ENCODE measurements around the gene ZNF79.
"Not testable (repeated sequence)": the region's sequence is repeated elsewhere in the genome, so short reads cannot be mapped to it uniquely, and the experiment has no call there.

Gene ZNF79

DNA sequence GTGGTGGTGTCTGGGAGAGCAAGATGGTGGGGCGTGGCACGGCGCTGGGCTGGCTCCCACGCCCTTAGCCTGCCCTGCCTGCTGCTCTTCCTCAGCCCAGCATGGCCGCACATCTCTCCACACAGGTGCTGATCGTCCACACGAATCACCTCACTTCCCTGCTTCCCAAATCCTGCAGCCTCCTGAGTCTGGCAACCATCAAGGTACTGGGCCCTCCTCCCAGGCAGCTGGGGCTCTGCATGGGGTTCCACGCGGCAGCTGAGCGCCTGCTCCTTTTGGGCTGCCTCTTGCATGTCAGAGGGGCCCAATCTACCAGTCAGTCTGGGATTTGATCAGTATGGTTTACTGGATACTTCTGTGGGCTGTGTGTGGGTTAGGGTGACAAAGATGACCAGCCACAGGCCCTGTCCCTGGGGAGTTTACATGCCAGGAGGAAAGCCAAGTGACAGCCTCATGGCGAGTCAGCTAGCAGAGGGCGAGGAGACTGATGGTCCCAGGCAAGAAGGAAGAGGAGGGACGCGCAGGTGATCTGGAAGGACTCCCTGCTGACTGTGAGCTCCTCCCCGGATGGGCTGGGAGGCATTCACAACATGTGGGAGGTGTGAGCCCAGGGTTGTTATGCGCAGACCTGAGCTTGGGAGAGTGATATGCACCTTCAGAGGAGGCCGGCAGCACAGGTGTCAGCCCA lies 33.2 kb downstream of the ZNF79 start:
- no peak for DNase-seq (ENCODE audit: low spot score)

- no peak for DNase-seq (ENCODE audit: low spot score)
Measured at GRCh38 chr9:127458921-127459320, 34.7 kb downstream of the ZNF79 start.

- no peak for DNase-seq (ENCODE audit: low spot score)
Measured at GRCh38 chr9:127463382-127463781, 39.2 kb downstream of the ZNF79 start.

GRCh38 chr9:127463911-127464310 lies 39.7 kb downstream of the ZNF79 start:
- no peak for DNase-seq (ENCODE audit: low spot score)

DNA sequence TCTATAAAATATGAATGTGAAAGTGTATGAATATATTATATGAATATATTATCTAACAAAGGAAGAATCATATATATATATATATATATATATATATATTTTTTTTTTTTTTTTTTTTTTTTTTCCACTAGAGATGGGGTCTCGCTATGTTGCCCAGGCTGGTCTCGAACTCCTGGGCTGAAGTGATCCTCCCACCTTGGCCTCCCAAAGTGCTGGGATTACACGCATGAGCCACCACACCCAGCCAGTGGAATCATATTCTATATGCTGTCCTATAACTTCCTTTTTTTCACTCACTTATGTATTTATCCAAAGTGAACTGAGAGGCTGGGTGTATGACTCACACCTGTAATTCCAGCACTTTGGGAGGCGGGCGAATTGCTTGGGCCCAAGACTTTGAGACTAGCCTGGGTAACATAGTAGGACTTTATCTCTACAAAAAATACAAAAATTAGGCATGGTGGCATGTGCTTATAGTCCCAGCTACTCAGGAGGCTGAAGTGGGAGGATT lies 42.3 kb downstream of the ZNF79 start:
- DNase-seq (ENCODE audit: low spot score): not testable (repeated sequence)

- no peak for DNase-seq (ENCODE audit: low spot score)
Measured at GRCh38 chr9:127467621-127468020, 43.4 kb downstream of the ZNF79 start.

- DNase-seq (ENCODE audit: low spot score): no peak
Measured at GRCh38 chr9:127470662-127471061, 46.5 kb downstream of the ZNF79 start.

- DNase-seq (ENCODE audit: low spot score): no peak
Measured at GRCh38 chr9:127473501-127473900, 49.3 kb downstream of the ZNF79 start.

- no peak for DNase-seq (ENCODE audit: low spot score)
Measured at GRCh38 chr9:127473932-127474331, 49.8 kb downstream of the ZNF79 start.

DNA sequence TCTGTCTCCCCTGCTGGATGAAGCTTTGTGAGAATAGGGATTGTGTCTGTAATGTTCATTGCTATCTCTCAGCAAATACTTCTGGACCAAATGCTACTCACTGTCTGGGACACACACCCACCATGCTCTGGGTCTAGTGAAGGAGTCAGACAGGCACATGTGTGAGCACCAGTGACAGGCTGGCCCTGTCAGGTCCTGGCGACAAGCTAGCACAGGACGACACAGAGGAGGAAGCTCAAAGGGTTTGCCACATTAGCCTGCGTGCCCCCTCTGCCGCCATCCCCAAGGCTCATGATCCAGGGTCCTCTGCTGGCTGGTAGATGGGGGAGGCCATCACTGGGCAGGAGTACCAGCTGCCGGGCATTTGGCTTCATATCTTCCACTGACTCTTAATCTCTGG lies 50.4 kb downstream of the ZNF79 start:
- DNase-seq (ENCODE audit: low spot score): no peak

DNA sequence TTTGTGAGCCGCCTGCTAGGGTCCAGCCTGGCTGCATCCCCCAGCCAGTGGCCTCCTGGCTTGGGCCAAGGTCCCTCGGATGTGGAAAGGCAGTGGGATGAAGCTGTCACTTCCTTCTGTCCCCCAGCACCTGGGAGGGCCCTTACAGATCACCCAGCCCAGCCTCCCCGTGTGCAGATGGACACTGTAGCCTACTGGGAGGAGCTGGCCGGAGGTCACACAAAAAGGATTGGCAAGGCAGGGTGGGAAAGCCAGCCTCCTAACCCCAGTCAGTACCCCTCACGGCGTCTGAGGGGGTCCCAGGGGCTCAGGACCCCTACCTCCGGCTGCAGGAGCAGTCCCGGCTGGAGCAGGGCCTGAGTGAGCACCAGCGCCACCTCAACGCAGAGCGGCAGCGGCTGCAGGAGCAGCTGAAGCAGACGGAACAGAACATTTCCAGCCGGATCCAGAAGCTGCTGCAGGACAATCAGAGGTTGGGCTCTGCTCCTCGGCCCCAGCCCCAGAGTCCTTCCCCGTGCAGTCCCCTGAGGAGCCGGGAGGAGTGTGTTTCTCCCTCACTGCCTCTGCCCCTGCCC lies 55.4 kb downstream of the ZNF79 start:
- no peak for DNase-seq (ENCODE audit: low spot score)

GRCh38 chr9:127482662-127483061 lies 58.5 kb downstream of the ZNF79 start:
- no peak for DNase-seq (ENCODE audit: low spot score)

GRCh38 chr9:127485995-127486394 lies 61.8 kb downstream of the ZNF79 start:
- DNase-seq (ENCODE audit: low spot score): no peak

DNA sequence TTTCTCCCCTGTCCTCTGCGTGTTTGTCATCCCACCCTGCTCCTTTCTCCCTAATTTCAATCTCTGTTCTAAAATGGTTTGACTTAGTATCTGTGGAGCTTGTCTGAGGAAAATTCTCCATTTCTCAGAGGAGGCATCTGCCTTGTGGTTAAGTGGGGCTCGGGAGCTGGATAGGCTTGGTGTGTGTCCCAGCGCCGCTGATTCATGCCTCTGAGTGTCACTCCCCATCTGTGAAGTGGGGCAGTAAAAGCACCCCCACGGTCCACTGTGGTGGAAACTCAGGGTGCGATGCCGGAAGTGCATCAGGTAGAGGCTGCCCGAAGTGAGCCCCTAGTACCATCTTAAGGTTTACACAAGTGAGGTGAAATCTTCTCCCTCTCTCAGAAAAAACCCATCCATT lies 64.8 kb downstream of the ZNF79 start:
- no peak for DNase-seq (ENCODE audit: low spot score)

GRCh38 chr9:127489471-127490115 lies 65.4 kb downstream of the ZNF79 start:
- peak; percentile 86 for DNase-seq (ENCODE audit: low spot score)

DNA sequence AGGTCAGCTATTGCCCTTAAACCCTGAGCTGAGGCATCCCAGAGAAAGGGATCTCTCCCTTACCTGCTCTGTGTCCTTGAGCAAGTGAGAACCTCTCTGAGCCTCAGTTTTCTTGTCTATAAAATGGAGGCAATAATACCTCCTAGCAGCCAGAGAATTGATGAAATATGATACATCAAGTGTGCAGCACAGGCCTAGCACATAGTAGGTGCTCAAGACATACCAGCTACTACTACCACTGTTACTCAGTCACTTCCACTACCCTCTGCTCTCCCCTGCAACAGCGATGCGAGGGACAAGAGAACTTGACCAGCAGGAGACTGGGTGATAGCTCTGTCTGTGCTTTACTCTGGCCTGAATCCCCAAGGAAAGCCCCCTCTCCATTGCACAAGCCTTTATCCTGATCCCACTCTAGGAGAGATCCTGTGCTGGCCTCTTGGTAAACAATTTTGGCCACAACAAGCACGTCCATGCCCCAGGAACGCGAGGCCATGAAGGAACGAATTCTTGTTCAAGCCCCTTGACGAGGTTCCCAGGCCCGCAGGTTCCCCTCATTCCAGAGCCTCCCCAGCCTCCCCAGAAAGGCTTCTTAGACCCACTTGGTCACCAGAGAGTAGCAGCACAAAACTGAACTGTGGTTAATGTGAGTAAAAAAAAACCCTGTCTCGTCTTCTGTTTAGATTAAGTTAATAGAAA lies 66.5 kb downstream of the ZNF79 start:
- no peak for DNase-seq (ENCODE audit: low spot score)

DNA sequence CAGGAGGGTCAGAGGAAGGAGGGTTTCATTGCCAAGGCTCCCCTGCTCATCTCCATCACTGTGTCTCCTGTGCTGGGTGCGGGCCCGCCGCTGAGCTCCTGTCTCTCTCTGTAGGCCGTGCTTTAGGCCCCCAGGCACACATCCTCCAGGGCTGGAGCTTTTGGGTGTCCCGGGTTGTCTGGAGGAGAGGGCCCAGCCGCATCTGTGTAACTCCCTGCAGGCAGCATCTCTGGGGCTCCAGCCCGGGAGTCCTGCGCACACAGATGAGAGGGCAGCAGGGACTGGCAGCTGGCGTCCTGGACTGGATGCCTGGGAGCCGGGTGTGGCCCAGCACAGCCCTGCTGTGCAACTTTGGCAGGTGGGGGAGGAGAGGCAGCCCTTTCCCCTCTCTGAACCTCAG lies 67.3 kb downstream of the ZNF79 start:
- DNase-seq (ENCODE audit: low spot score): no peak

GRCh38 chr9:127492616-127493015 lies 68.4 kb downstream of the ZNF79 start:
- DNase-seq (ENCODE audit: low spot score): no peak

DNA sequence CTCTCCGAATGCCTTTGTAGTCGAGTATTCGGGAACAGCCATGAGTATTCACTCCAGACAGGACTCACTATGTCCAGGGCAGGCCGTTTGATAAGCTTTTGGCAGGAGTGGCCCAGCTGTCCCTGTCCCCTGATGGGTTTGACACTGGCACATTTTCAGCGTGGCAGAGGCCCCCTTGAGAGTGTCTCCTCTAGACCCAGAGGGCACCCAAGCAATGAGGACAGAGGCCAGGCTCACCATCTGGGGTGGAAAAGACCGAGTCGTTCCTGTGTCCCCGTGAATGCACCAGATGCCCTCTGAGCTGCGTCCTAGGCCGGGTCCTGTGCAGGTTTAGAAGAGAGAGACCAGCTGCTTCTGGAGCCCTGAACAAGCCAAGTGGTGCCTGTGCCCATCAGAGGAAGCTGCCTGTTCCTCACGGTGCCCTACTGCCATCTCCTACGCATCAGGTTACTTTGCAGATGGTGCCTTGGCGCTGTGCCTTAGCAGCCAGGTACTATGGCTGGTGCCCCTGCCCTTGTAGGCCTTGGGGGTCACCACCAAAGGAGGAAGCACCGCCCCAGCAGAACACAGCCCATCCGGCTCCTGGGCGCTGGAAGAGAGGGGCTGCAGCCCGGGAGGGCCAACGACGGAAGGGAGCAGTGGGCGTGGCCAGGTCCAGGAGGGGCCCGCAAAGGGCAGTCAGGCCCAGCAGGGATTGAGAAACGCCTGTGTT lies 69.6 kb downstream of the ZNF79 start:
- no peak for DNase-seq (ENCODE audit: low spot score)

DNA sequence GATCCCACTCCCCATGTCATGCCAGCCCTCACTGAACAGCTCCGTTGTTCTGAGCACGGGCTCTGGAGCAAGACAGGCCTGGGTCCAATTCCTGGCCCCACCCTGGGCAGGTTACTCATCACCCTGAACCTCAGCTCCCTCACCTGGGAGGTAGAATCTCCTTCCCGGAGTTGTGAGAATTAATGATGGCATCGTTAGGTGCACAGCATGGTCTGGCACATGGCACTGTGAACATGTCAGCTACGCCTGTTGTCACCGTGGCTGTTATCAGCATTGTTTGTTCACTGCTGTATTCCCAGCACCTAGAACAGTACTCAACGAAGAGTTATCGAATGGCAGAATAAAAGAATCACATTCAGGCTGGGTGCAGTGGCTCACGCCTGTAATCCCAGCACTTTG lies 70.1 kb downstream of the ZNF79 start:
- no peak for DNase-seq (ENCODE audit: low spot score)

Measured in iPS-NIHi11 (cell line).